ENCODE results near the gene NFATC1.

DNA sequence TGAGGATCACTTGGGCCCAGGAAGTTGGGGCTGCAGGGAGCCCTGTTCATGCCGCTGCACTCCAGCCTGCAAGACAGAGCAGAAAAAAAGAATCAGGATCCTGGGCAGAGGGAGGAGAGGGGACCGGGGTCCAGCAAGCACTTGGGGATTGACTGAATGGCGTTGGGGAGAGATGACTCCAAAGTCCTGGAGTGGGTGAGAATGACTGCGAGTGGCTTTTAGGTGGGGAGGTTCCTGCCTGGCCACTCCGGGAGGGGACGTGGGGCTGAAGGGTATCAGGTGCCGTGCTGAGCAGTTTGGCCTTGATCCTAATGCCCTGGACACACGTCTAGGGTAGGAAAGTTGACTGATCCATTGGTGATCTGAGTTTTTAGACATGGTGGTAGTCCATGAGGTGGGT is 3.5 kb upstream of the NFATC1 start:
- TF ChIP-seq CTCF (IDR thresholded peaks at IDR 0.05; ENCODE audit: low read depth, low read length) (no peak), EZH2phosphoT487 (IDR thresholded peaks at IDR 0.05; ENCODE audit: low read depth) (no peak)

All from OCI-LY3 (cell line).